ENCODE results near the gene POLR3E.

- TF ChIP-seq CTCF (IDR thresholded peaks at IDR 0.05; ENCODE audit: insufficient read depth, low read length, poor library complexity, severe bottlenecking) (no peak), EZH2phosphoT487 (conservative IDR thresholded peaks at IDR 0.05; ENCODE audit: low read length) (no peak)
Measured at GRCh38 chr16:22370038-22370820, 73.0 kb downstream of the POLR3E start.

Data from SU-DHL-6 (cell line).